Right atrium auricular region (tissue), 2 donors: ENCODE results near the gene GLYR1. TPM values are rescaled to one million over a fixed set of nuclear protein-coding genes. Genes with fewer than 3 reads are reported as not detected.

ENCODE experiments used
- DNase-seq: peaks from one replicate; pipeline ENCODE4 v3.0.0-alpha.2; 2019; ENCODE audit warnings: low spot score
- H3K27ac ChIP-seq, 2 donors: fragments of 200-600 bp; sonication (generic); 1 replicate in 1 of 2; 2 replicates in 1 of 2; pipeline ENCODE4 v1.5.1; 2016 to 2019
- H3K27me3 ChIP-seq, 2 donors: fragments of 200-600 bp; sonication (generic); one replicate each; pipeline versions ENCODE4 v1.5.1 to v1.6.0; 2017 to 2019
- H3K36me3 ChIP-seq: fragments of 200-600 bp; sonication (generic); one replicate; pipeline ENCODE4 v1.5.1; 2016
- H3K4me1 ChIP-seq, 2 donors: fragments of 200-600 bp; sonication (generic); one replicate each; pipeline versions ENCODE4 v1.5.1 to v1.6.0; 2017 to 2019
- H3K4me3 ChIP-seq, 2 donors: fragments of 200-600 bp; sonication (generic); 1 replicate in 1 of 2; 2 replicates in 1 of 2; pipeline ENCODE4 v1.5.1; 2017 to 2019; ENCODE audit warnings: mild to moderate bottlenecking in 1 of 2, moderate library complexity in 1 of 2
- H3K9me3 ChIP-seq, 2 donors: fragments of 200-600 bp; sonication (generic); one replicate each; pipeline ENCODE4 v1.5.1; 2019
- CTCF ChIP-seq, 2 donors: fragments of 200-600 bp; sonication (generic); IDR thresholded peaks; one replicate each; pipeline ENCODE4 v1.5.1; 2019; ENCODE audit warnings: antibody characterized with exemption in 2 of 2
- total RNA-seq, 2 donors: library from RNA; depleted of rRNA; stranded (reverse); fragments of >200 nt; gene quantifications; one replicate each; pipeline ENCODE4 v1.1.0, GENCODE V29; 2016

Gene GLYR1
- total RNA-seq, 2 donors from 2014 or later = 37.4 to 39.4 TPM

GRCh38 chr16:4888428-4889135, 41.5 kb upstream of the GLYR1 start:
- H3K9me3 ChIP-seq = no peaks in the 10 kb centered on the region
- H3K4me3 ChIP-seq = no peak overlapping the region
- no peak overlapping the region for H3K27ac ChIP-seq
- no peaks in the 10 kb centered on the region for H3K27me3 ChIP-seq
- H3K4me1 ChIP-seq = peaks cover 0 to 15% of the 10 kb centered on the region in 2 donors
- no peak for TF ChIP-seq CTCF (IDR thresholded peaks at IDR 0.05)
- DNase-seq = no peak
- H3K36me3 ChIP-seq = peaks cover 43% of the 10 kb centered on the region

- H3K27me3 ChIP-seq = no peaks in the 10 kb centered on the region
- peaks cover 52% of the 10 kb centered on the region for H3K36me3 ChIP-seq
- no peaks in the 10 kb centered on the region for H3K9me3 ChIP-seq
- TF ChIP-seq CTCF (IDR thresholded peaks at IDR 0.05) = no peak
- no peak overlapping the region for H3K4me3 ChIP-seq
- DNase-seq = no peak
- peaks cover 0 to 17% of the 10 kb centered on the region in 2 donors for H3K4me1 ChIP-seq
- no peak overlapping the region for H3K27ac ChIP-seq
Observed at GRCh38 chr16:4886151-4886550, 39.1 kb upstream of the GLYR1 start.

- H3K4me1 ChIP-seq = peaks cover 0 to 17% of the 10 kb centered on the region in 2 donors
- no peak overlapping the region for H3K27ac ChIP-seq
- DNase-seq = no peak
- H3K9me3 ChIP-seq = no peaks in the 10 kb centered on the region
- peaks cover 62% of the 10 kb centered on the region for H3K36me3 ChIP-seq
- no peak for TF ChIP-seq CTCF (IDR thresholded peaks at IDR 0.05)
- no peak overlapping the region for H3K4me3 ChIP-seq
- H3K27me3 ChIP-seq = no peaks in the 10 kb centered on the region
Observed at GRCh38 chr16:4884972-4885874, 38.1 kb upstream of the GLYR1 start.

GRCh38 chr16:4884209-4884608, 37.1 kb upstream of the GLYR1 start:
- no peak for TF ChIP-seq CTCF (IDR thresholded peaks at IDR 0.05)
- Histone ChIP-seq H3K27ac (no peak overlapping the region), H3K27me3 (no peaks in the 10 kb centered on the region), H3K36me3 (peaks cover 72% of the 10 kb centered on the region), H3K4me3 (no peak overlapping the region), H3K4me1 (peaks cover 0 to 17% of the 10 kb centered on the region in 2 donors), H3K9me3 (no peaks in the 10 kb centered on the region)
- DNase-seq = no peak

GRCh38 chr16:4883501-4883900, 36.4 kb upstream of the GLYR1 start:
- H3K27ac ChIP-seq = peak overlapping the region; percentile 54 to 64
- no peak for TF ChIP-seq CTCF (IDR thresholded peaks at IDR 0.05)
- H3K9me3 ChIP-seq = no peaks in the 10 kb centered on the region
- no peak for DNase-seq
- peaks cover 0 to 17% of the 10 kb centered on the region in 2 donors for H3K4me1 ChIP-seq
- no peaks in the 10 kb centered on the region for H3K27me3 ChIP-seq
- peaks cover 79% of the 10 kb centered on the region for H3K36me3 ChIP-seq
- no peak overlapping the region for H3K4me3 ChIP-seq
